HG03342 (cell line): ENCODE measurements around the gene ASPHD2.
A peak's percentile ranks its signal among the peaks of the same experiment; 100 is the strongest.
"Not testable (repeated sequence)": the region's sequence is repeated elsewhere in the genome, so short reads cannot be mapped to it uniquely, and the experiment has no call there.

ENCODE experiments used
- ATAC-seq: cut with Tn5 transposase; IDR thresholded peaks from one replicate; pipeline ENCODE4 v1.9.1; 2021; ENCODE audit warnings: mild to moderate bottlenecking, moderate library complexity; ENCODE audit not compliant: unreplicated experiment

ASPHD2 gene

GRCh38 chr22:26416256-26416655 lies 12.8 kb upstream of the ASPHD2 start:
- ATAC-seq = no peak

- no peak for ATAC-seq
Observed at GRCh38 chr22:26416670-26417276, 12.3 kb upstream of the ASPHD2 start.

GRCh38 chr22:26417406-26417805 lies 11.7 kb upstream of the ASPHD2 start:
- ATAC-seq = no peak

- no peak for ATAC-seq
Observed at GRCh38 chr22:26418620-26419019, 10.4 kb upstream of the ASPHD2 start.

GRCh38 chr22:26426924-26427323 lies 2.1 kb upstream of the ASPHD2 start:
- no peak for ATAC-seq

GRCh38 chr22:26429458-26430286 lies 612 bp downstream of the ASPHD2 start:
- ATAC-seq = peak; percentile 5

- no peak for ATAC-seq
Observed at GRCh38 chr22:26430600-26430999, 1.5 kb downstream of the ASPHD2 start.

GRCh38 chr22:26431261-26431995 lies 2.4 kb downstream of the ASPHD2 start:
- ATAC-seq = no peak

- no peak for ATAC-seq
Observed at GRCh38 chr22:26432619-26433311, 3.7 kb downstream of the ASPHD2 start.

- ATAC-seq = no peak
Observed at GRCh38 chr22:26433805-26434204, 4.7 kb downstream of the ASPHD2 start.

GRCh38 chr22:26435327-26436093 lies 6.5 kb downstream of the ASPHD2 start:
- no peak for ATAC-seq

- no peak for ATAC-seq
Observed at GRCh38 chr22:26436903-26437515, 7.9 kb downstream of the ASPHD2 start.

- ATAC-seq = no peak
Observed at GRCh38 chr22:26437694-26438392, 8.8 kb downstream of the ASPHD2 start.

- not testable (repeated sequence) for ATAC-seq
Observed at GRCh38 chr22:26438776-26439175, 9.7 kb downstream of the ASPHD2 start.

- no peak for ATAC-seq
Observed at GRCh38 chr22:26439559-26439958, 10.5 kb downstream of the ASPHD2 start.

GRCh38 chr22:26442086-26442756 lies 13.2 kb downstream of the ASPHD2 start:
- no peak for ATAC-seq

- ATAC-seq = no peak
Observed at GRCh38 chr22:26443901-26444690, 15.0 kb downstream of the ASPHD2 start.

GRCh38 chr22:26444777-26445176 lies 15.7 kb downstream of the ASPHD2 start:
- ATAC-seq = no peak
